AG10803 (cell line): ENCODE data around the gene SMIM1.

ENCODE experiments used
- DNase-seq: peaks from one replicate; pipeline ENCODE4 v3.0.0; 2010; ENCODE audit warnings: low read depth
- H3K4me3 ChIP-seq: 2 replicates; pipeline ENCODE4 v1.5.1; 2011; ENCODE audit warnings: mild to moderate bottlenecking, low read length, control low read depth
- TF ChIP-seq, protein P1 (sequence below): conservative IDR thresholded peaks from 2 replicates; pipeline ENCODE4 v1.5.1; 2011; ENCODE audit warnings: mild to moderate bottlenecking, low read length, control low read depth, inconsistent platforms

SMIM1 gene

DNA sequence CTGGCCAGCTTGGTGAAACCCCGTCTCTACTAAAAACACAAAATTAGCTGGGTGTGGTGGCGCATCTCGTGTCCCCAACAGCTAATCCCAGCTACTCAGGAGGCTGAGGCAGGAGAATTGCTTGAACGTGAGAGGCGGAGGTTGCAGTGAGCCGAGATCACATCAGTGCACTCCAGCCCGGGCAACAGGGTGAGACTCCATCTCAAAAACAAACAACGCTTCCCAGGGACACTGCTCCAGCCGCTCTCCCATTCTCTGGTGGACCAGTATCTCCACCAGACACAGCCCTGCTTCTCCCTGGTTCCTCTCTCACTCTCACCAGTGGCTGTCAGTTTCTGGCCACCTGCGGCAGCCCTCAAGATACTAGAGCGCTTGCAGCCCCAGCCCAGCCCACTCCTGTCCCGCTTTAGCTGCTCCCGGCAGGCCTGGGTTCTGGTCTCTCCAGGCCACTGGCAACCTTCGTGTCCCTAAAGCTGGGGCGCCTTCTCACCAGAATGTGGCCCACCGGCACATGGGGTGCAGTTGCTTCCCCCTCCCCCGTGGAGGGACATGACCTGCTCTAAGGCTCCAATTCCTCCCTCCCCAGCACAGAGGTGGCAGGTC, 44.7 kb downstream of the SMIM1 start:
- H3K4me3 ChIP-seq = no peak overlapping the region
- TF ChIP-seq, protein P1, sequence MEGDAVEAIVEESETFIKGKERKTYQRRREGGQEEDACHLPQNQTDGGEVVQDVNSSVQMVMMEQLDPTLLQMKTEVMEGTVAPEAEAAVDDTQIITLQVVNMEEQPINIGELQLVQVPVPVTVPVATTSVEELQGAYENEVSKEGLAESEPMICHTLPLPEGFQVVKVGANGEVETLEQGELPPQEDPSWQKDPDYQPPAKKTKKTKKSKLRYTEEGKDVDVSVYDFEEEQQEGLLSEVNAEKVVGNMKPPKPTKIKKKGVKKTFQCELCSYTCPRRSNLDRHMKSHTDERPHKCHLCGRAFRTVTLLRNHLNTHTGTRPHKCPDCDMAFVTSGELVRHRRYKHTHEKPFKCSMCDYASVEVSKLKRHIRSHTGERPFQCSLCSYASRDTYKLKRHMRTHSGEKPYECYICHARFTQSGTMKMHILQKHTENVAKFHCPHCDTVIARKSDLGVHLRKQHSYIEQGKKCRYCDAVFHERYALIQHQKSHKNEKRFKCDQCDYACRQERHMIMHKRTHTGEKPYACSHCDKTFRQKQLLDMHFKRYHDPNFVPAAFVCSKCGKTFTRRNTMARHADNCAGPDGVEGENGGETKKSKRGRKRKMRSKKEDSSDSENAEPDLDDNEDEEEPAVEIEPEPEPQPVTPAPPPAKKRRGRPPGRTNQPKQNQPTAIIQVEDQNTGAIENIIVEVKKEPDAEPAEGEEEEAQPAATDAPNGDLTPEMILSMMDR = no peak
- no peak for DNase-seq

DNA sequence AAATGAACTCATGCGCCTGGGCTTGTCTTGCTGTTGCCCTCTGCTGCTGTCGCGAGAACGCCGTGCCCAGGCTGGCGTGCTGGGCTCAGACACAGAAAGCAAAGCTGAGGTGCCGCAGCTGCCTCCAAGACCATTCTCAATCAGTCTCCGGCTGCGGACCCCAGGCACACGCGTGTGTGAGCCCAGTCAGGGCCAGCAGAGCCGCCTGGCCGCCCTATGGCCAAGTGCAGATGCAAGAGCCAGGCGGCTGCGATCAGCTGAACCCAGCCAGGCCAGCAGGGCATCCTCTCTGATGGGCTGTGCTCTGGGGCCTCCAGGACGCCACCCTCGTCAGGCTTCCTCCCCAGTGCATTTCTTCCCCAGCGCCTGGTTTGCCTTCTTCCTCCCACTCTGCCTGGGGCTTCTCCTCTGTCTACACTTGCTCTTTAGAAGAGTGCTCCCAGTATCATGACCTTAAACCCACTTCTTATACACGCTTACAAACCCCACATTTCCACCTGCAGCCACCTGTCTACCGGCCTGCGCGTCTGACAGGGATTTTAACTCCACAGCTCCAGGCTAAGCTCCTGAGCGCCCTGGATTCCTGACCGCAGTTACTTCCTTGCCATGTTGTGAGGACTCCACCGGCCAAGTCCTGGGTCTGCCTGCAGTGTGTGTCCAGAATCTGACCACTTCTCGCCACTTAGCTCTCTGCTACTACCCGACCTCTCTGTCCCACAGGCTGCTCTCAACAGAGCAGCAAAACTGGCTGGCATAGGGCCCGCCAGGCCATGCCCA, 45.5 kb downstream of the SMIM1 start:
- no peak overlapping the region for H3K4me3 ChIP-seq
- TF ChIP-seq, protein P1 = no peak
- no peak for DNase-seq

DNA sequence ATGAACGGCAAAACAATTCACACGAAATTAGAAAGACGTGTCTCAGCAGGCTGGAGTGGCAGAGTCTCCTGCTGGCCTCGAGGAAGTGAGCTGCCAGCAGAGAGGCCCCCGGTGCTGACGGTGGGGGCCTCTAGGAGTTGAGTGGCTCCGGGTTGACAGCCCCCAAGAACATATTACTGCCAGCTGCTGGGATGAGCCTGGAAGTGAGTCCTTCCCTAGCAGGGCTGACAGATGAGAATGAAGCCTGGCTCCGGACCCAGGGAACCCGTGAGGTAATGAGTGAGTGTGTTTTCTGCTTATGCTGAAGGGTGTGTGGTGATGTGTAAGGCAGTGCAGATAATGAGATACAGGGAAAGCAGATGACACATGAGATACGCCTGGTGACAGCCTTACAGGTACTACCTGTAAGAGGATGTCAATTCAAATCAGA, 47.2 kb downstream of the SMIM1 start:
- TF ChIP-seq, protein P1 = no peak

DNA sequence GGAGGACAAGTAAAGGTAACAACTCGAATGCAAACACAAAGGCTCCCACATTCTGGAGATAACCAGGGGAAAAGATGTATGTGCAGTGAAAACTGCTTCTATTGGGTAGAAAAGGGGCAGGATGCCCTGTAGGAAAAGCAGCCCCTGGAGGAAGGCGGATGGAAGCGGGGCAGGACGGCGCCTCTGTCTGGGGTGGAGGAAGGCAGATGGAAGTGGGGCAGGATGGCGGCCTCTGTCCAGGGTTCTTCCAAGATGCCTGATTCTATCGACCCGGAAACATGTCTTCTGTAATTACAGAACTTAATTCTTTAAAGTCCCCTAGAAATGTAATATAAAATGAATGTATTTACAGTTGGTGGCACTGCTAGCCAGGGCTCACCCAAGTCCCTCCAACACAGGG, 47.8 kb downstream of the SMIM1 start:
- H3K4me3 ChIP-seq = no peak overlapping the region

More for the DNA sequence above, 47.2 kb downstream of the SMIM1 start:
- DNase-seq = no peak
- H3K4me3 ChIP-seq = no peak overlapping the region

DNA sequence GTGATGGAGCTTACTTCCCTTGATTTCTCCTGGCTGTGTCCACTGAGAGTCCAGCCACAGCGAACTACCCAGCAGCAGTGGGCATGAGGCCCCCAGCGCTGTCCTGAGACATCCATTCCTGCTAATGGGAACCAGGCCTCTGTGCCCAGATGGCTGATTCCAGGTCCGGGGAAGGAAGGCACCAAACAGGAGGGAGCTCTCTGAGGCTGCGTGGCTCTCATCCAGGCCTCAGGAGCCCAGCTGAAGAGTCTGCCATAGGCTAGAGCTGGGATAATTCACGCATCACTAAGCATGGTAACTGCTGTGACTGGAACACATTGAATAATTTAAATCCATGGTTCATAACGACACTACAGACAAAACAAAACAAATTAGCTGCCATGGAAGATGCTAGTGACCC, 48.5 kb downstream of the SMIM1 start:
- no peak for DNase-seq
- H3K4me3 ChIP-seq = no peak overlapping the region
- TF ChIP-seq, protein P1 = no peak

More for the DNA sequence above, 47.8 kb downstream of the SMIM1 start:
- no peak for DNase-seq
- TF ChIP-seq, protein P1 = no peak

DNA sequence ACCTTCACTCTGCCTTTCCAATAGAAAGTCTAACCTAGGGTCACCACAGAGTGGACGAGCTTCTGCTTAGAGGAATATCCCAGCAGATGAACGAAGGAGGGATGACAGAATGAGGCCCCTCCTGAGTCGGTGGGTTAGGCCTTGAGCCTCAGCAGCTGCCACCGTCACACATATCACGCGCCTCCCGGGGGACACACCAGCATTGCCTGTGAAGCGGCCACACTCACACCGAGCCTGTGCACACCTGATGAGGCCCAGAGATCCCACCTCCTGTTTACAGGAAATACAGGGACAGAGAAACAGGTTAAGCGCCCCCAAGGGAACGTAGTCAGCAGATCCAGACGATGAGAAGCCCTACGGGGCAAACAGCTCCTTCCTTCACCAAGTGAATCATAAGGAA, 48.9 kb downstream of the SMIM1 start:
- DNase-seq = no peak
- no peak overlapping the region for H3K4me3 ChIP-seq
- TF ChIP-seq, protein P1 = no peak

DNA sequence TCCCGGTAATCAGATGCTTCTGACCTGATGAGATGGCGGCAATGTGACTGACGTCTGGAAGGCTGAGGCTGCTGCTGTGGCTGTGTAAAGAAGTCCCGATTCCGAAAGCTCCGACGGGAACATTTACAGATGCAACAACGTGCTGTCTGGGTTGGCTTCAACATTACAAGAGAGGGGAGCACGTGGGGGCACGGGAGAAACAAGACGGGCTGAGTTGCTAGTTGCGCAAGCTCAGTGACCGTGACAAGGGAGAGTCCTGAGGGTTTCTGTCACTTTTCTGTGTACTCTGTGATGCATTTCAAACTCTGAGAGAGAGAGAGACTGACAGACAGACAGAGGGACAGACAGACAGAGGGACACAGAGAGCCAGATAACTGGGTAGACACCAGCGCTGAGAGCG, 49.4 kb downstream of the SMIM1 start:
- no peak for DNase-seq
- TF ChIP-seq, protein P1 = no peak
- H3K4me3 ChIP-seq = no peak overlapping the region
